Esophagus squamous epithelium (tissue), 4 donors: Measurements from ENCODE around the gene KRTAP10-8.

ENCODE experiments used
- CTCF ChIP-seq, 6 experiments: fragments of 450-650 bp in 4 of 6; fragments of 200-600 bp in 2 of 6; sonication (generic) in 2 of 6; IDR thresholded peaks; one replicate each; pipeline ENCODE4 v1.5.1; 2016 to 2019; ENCODE audit warnings: antibody characterized with exemption in 6 of 6, mild to moderate bottlenecking in 4 of 6, moderate library complexity in 4 of 6
- POLR2A ChIP-seq, 4 donors: fragments of 450-650 bp; IDR thresholded peaks; one replicate each; pipeline ENCODE4 v1.6.1; 2017; ENCODE audit warnings: antibody characterized with exemption in 4 of 4, mild to moderate bottlenecking in 4 of 4, moderate library complexity in 3 of 4

- TF ChIP-seq CTCF (IDR thresholded peaks at IDR 0.05) (no peak), POLR2A (IDR thresholded peaks at IDR 0.05) (no peak)
These were observed 42.8 kb downstream of the KRTAP10-8 start, which contains the start of gene KRTAP12-4 for GRCh38 chr21:44654576-44655175.
